Keratinocyte (primary cell): Measurements from ENCODE around the gene NMD3. TPM values are rescaled to one million over a fixed set of nuclear protein-coding genes. Genes with fewer than 3 reads are reported as not detected.

Source experiments
- DNase-seq: peaks from one replicate; pipeline ENCODE4 v3.0.0-alpha.2; 2011; ENCODE audit warnings: low read depth, missing footprints, low spot score
- FAIRE-seq: peaks from 2 replicates; lab custom pipeline; 2011; peaks lifted over from hg19 to GRCh38; lab: Jason Lieb, UNC
- H2AFZ ChIP-seq: 2 replicates; pipeline ENCODE4 v1.6.0; 2012; ENCODE audit warnings: low read length, control low read depth, inconsistent platforms; ENCODE audit not compliant: control insufficient read depth
- H3K27ac ChIP-seq: 2 replicates; pipeline ENCODE4 v1.5.1; 2011; ENCODE audit warnings: low read length; ENCODE audit not compliant: control insufficient read depth, insufficient read depth
- H3K27me3 ChIP-seq: 3 replicates; pipeline ENCODE4 v1.6.0; 2011; ENCODE audit warnings: low read length; ENCODE audit not compliant: control insufficient read depth, insufficient read depth; ENCODE audit errors: extremely low read depth
- H3K36me3 ChIP-seq, 2 experiments: 2 replicates in 1 of 2; 3 replicates in 1 of 2; pipeline ENCODE4 v1.5.1; 2011; ENCODE audit warnings: low read length in 2 of 2, mild to moderate bottlenecking in 1 of 2; ENCODE audit not compliant: control insufficient read depth in 2 of 2, insufficient read depth in 2 of 2; ENCODE audit errors: extremely low read depth in 1 of 2
- H3K4me1 ChIP-seq: 3 replicates; pipeline ENCODE4 v1.5.1; 2011; ENCODE audit warnings: low read length; ENCODE audit not compliant: control insufficient read depth, insufficient read depth; ENCODE audit errors: extremely low read depth
- H3K4me2 ChIP-seq: 3 replicates; pipeline ENCODE4 v1.6.0; 2011; ENCODE audit warnings: low read depth, low read length; ENCODE audit not compliant: control insufficient read depth, insufficient read depth; ENCODE audit errors: extremely low read depth
- H3K4me3 ChIP-seq, 3 experiments: fragments of 200-600 bp in 1 of 3; sonication (generic) in 1 of 3; 2 replicates in 2 of 3; 3 replicates in 1 of 3; pipeline ENCODE4 v1.5.1; 2011 to 2016; ENCODE audit warnings: low read length in 3 of 3, mild to moderate bottlenecking in 3 of 3, control low read depth in 2 of 3, inconsistent platforms in 1 of 3, low read depth in 1 of 3, mixed read lengths in 1 of 3, mixed run types in 1 of 3, moderate library complexity in 1 of 3; ENCODE audit not compliant: control insufficient read depth in 2 of 3, insufficient read depth in 2 of 3; ENCODE audit errors: extremely low read depth in 1 of 3
- H3K79me2 ChIP-seq: 2 replicates; pipeline ENCODE4 v1.6.0; 2012; ENCODE audit warnings: low read length; ENCODE audit not compliant: control insufficient read depth, insufficient read depth
- H3K9ac ChIP-seq: 3 replicates; pipeline ENCODE4 v1.6.0; 2011; ENCODE audit warnings: low read length; ENCODE audit not compliant: control insufficient read depth, insufficient read depth; ENCODE audit errors: extremely low read depth
- H3K9me1 ChIP-seq: 3 replicates; pipeline ENCODE4 v1.6.0; 2011; ENCODE audit warnings: low read length; ENCODE audit not compliant: control insufficient read depth, insufficient read depth; ENCODE audit errors: extremely low read depth
- H3K9me3 ChIP-seq: 2 replicates; pipeline ENCODE4 v1.5.1; 2012; ENCODE audit warnings: low read depth, low read length; ENCODE audit not compliant: control insufficient read depth
- H4K20me1 ChIP-seq: 3 replicates; pipeline ENCODE4 v1.6.0; 2011; ENCODE audit warnings: low read length; ENCODE audit not compliant: control insufficient read depth, insufficient read depth; ENCODE audit errors: extremely low read depth
- EZH2 ChIP-seq: IDR thresholded peaks from one replicate; pipeline ENCODE4 v1.6.1; 2012; ENCODE audit warnings: inconsistent platforms, mild to moderate bottlenecking, low read length, moderate library complexity
- dilution Hi-C: fragments of 300-500 bp; cut with MboI; formaldehyde crosslinking; loops from one replicate; pipeline ENCODE4 v1.7.0; 2020; ENCODE audit warnings: low sequenced_read_pairs; ENCODE audit not compliant: extremely low pct_ligation_motif_present
- polyA plus RNA-seq, 5 experiments: library from polyadenylated mRNA; depleted of rRNA in 3 of 5; stranded (reverse) in 3 of 5; stranded (forward) in 1 of 5; unstranded in 1 of 5; fragments of >200 nt; gene quantifications; 1 replicate in 1 of 5; 2 replicates in 3 of 5; 3 replicates in 1 of 5; pipeline versions ENCODE4 v1.2.1 to v1.2.3, GENCODE V29; 2011 to 2012; ENCODE audit warnings: missing spikeins in 2 of 5, low read depth in 1 of 5, low replicate concordance in 1 of 5
- TF ChIP-seq, protein P1 (sequence below), 3 experiments: IDR thresholded peaks in 1 of 3; conservative IDR thresholded peaks in 1 of 3; optimal IDR thresholded peaks in 1 of 3; 2 replicates in 2 of 3; 3 replicates in 1 of 3; pipeline versions ENCODE3 to v1.5.1; 2011; ENCODE audit warnings: low read length in 3 of 3, mild to moderate bottlenecking in 3 of 3, moderate library complexity in 2 of 3, control low read depth in 1 of 3, inconsistent platforms in 1 of 3; ENCODE audit not compliant: insufficient read depth in 2 of 3; ENCODE audit errors: extremely low read depth in 1 of 3

The NMD3 gene
- polyA plus RNA-seq, 1 donor (not counting 4 experiments of a cell fraction or from before 2014, with no cell fraction given): 65.2 TPM

GRCh38 chr3:161239700-161240099 lies 18.6 kb downstream of the NMD3 start:
- DNase-seq (no peak), FAIRE-seq (no peak)
- Histone ChIP-seq H3K9me3 (no peaks in the 10 kb centered on the region), H3K9me1 (no peaks in the 10 kb centered on the region), H3K79me2 (peaks cover 13% of the 10 kb centered on the region), H3K4me1 (no peaks in the 10 kb centered on the region), H3K36me3 (peaks cover 10 to 19% of the 10 kb centered on the region in 2 experiments), H3K4me3 (no peak overlapping the region), H3K4me2 (no peak overlapping the region), H4K20me1 (no peaks in the 10 kb centered on the region), H3K27ac (no peak overlapping the region), H2AFZ (no peak overlapping the region), H3K27me3 (no peaks in the 10 kb centered on the region), H3K9ac (no peak overlapping the region)
- dilution Hi-C loops: no loop called here
- TF ChIP-seq, protein P1, sequence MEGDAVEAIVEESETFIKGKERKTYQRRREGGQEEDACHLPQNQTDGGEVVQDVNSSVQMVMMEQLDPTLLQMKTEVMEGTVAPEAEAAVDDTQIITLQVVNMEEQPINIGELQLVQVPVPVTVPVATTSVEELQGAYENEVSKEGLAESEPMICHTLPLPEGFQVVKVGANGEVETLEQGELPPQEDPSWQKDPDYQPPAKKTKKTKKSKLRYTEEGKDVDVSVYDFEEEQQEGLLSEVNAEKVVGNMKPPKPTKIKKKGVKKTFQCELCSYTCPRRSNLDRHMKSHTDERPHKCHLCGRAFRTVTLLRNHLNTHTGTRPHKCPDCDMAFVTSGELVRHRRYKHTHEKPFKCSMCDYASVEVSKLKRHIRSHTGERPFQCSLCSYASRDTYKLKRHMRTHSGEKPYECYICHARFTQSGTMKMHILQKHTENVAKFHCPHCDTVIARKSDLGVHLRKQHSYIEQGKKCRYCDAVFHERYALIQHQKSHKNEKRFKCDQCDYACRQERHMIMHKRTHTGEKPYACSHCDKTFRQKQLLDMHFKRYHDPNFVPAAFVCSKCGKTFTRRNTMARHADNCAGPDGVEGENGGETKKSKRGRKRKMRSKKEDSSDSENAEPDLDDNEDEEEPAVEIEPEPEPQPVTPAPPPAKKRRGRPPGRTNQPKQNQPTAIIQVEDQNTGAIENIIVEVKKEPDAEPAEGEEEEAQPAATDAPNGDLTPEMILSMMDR (optimal IDR thresholded peaks at IDR 0.05 in 1 of 3, IDR thresholded peaks at IDR 0.05 in 1 of 3, conservative IDR thresholded peaks at IDR 0.05 in 1 of 3; ENCODE audit: extremely low read depth in 1 of 3, insufficient read depth in 2 of 3, low read length in 3 of 3): no peak
- TF ChIP-seq EZH2: no peak

DNA sequence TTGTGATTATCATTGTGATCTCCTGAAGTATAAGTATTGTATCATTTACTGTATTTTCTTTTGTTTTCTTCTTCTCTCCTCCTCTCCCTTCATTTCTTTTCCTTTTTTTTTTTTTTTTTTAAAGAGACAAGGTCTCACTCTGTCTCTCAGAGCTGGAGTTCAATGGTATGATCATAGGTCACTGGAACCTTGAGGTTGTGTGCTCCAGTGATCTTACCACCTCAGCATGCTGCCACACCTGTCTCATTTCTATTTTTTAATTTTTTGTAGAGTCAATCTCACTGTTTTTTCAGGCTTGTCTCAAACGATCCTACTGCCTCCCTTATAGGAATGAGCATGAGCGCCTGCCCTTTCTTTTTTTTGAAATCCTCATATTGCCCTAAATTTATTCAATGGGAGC lies 23.4 kb downstream of the NMD3 start:
- H3K27ac ChIP-seq: no peak overlapping the region
- H3K4me3 ChIP-seq: no peak overlapping the region
- H3K4me2 ChIP-seq: no peak overlapping the region
- FAIRE-seq (no peak), DNase-seq (no peak)
- peaks cover 4% of the 10 kb centered on the region for H3K79me2 ChIP-seq
- dilution Hi-C loops: no loop called here
- H3K9me3 ChIP-seq: no peaks in the 10 kb centered on the region
- no peaks in the 10 kb centered on the region for H4K20me1 ChIP-seq
- no peak overlapping the region for H2AFZ ChIP-seq
- H3K36me3 ChIP-seq: peaks cover 14 to 28% of the 10 kb centered on the region in 2 experiments
- H3K4me1 ChIP-seq: no peaks in the 10 kb centered on the region
- TF ChIP-seq, protein P1 (optimal IDR thresholded peaks at IDR 0.05 in 1 of 3, IDR thresholded peaks at IDR 0.05 in 1 of 3, conservative IDR thresholded peaks at IDR 0.05 in 1 of 3; ENCODE audit: extremely low read depth in 1 of 3, insufficient read depth in 2 of 3, low read length in 3 of 3): no peak
- TF ChIP-seq EZH2: no peak
- H3K27me3 ChIP-seq: no peaks in the 10 kb centered on the region
- no peak overlapping the region for H3K9ac ChIP-seq
- no peaks in the 10 kb centered on the region for H3K9me1 ChIP-seq
